Hematopoietic multipotent progenitor cell (in vitro differentiated cells): ENCODE results near the gene SLC30A7. TPM values are rescaled to one million over a fixed set of nuclear protein-coding genes. Genes with fewer than 3 reads are reported as not detected.
"Not testable (repeated sequence)": the region's sequence is repeated elsewhere in the genome, so short reads cannot be mapped to it uniquely, and the experiment has no call there.

ENCODE experiments used
- DNase-seq, 3 donors: peaks; one replicate each; pipeline ENCODE4 v3.0.0-alpha.2; 2011 to 2015; ENCODE audit warnings: low read depth in 2 of 3, low spot score in 2 of 3
- total RNA-seq: library from RNA; depleted of rRNA; stranded (reverse); fragments of >200 nt; gene quantifications from one replicate; pipeline ENCODE4 v1.2.3, GENCODE V29; 2012

The SLC30A7 gene
- total RNA-seq, 1 donor = 14.5 TPM

DNA sequence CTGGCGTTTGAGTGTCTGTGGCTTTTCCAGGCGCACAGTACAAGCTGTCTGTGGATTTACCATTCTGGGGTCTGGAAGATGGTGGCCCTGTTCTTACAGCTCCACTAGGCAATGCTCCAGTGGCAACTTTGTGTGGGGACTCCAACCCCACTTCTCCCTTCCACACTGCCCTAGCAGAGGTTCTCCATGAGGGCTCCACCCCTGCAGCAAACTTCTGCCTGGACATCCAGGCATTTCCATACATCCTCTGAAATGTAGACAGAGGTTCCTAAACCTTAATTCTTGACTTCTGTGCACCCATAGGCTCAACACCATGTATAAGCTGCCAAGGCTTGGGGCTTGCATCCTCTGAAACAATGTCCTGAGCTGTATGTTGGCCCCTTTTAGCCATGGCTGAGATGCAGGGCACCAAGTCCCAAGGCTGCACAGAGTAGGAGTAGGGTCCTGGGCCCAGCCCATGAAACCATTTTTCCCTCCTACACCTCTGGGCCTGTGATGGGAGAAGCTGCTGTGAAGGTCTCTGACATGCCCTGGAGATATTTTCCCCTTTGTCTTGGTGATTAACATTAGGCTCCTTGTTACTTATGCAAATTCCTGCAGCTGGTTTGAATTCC, 5.9 kb upstream of the SLC30A7 start:
- DNase-seq = not testable (repeated sequence)

DNA sequence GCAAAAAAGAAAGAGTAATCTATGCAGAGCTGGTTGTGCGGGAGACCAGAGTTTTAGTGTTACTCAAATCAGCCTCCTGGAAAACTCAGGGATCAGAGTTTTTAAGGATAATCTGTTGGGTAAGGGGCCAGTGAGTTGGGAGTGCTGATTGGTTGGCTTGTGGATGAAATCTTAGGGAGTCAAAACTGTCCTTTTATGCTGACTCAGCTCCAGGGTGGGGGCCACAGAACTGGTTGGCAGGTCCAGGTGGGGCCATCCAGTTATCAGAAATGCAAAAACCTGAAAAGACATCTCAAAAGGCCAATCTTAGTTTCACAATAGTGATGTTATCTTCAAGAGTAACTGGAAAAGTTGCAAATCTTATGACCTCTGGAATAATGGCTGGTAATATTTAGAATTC, 4.5 kb upstream of the SLC30A7 start:
- DNase-seq = no peak

DNA sequence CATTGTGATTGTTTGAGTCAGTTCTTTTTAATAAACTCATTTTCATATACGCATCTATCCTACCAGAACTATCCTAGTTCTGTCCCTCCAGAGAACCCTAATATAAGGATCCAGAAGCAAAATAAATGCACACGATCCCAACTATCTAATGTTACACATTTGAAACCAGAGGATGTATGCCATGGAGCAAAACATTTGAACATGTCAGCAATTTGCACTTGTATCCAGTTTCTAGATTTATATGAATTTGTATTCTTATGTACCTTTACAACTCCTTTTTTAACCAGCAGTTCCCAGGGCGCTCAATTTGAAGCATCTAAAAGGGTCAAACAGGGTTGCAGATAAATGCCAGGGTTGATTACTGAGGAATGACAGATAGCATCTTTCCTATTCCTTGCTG, 3.3 kb upstream of the SLC30A7 start:
- DNase-seq = no peak

GRCh38 chr1:100893718-100894117, 2.2 kb upstream of the SLC30A7 start:
- DNase-seq = no peak

- DNase-seq = peak; percentile 33 to 72 (median 65)
Observed at GRCh38 chr1:100894603-100895539, 1.0 kb upstream of the SLC30A7 start, which contains the start of gene EXTL2. Gene EXTL2 (minus strand): TSS chr1:100894842. CDS start chr1:100888757, 6,085 bp downstream.

DNA sequence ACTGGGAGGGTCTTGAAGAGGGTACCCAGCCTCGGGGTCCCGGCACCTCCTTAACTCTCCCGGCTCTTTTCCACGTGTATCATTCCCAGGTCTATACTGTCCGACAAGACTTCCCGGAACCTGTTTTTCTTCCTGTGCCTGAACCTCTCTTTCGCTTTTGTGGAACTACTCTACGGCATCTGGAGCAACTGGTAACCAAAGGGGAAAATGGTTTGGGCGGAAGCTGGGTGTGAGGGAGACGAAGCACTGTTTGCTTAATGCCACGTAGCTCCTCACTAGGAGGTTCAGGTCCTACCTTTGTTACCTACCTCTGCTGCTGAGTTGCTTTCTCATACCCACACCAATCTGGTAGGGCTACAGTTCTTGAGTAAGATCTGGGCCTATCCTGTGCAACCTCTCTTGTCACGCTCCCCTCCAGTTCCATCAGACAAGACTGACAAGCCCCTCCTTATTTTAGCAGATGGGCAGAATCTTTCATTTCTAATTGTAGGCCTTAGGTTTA, 642 bp downstream of the SLC30A7 start:
- DNase-seq = peak; percentile 63 to 73 (median 63)

- no peak for DNase-seq
Observed at GRCh38 chr1:100902365-100902764, 6.5 kb downstream of the SLC30A7 start.

- DNase-seq = no peak
Observed at GRCh38 chr1:100903777-100904176, 7.9 kb downstream of the SLC30A7 start.

DNA sequence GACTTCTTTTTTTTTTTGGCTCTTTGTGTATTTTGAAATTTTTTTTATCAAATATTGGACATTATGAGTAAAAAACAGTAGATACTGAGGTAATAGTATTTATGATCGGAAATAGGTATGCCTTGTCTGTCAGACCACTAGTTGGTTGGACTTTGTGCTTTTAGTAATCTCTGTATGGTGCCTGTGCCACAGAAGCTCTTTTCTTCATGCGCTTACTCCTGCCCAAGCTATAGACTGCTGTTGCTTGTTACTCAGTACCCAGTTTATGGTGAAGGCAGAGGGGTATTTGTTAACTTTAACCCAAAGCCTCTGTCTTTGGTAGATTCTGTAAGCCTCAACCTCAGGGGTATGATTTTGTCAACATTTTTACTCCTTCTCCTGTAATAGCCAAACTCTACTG, 8.6 kb downstream of the SLC30A7 start:
- DNase-seq = no peak

DNA sequence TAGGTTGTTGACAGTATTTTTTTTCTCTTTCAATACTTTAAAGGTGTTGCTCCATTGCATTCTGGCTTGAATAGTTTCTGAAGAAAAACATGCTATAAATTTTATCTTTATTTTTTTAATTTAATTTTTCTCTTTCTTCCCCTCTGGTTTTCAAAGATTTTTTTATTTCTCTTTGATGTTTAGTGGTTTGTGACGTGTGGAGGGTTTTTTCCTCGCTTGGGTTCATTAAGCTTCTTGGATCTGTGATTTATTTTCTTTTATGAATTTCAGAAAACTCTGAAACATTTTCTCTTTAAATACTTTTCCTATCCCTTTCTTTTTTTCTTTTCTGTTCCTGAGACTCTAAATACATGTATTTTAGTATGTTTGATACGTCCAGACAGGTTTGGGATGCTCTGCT, 9.3 kb downstream of the SLC30A7 start:
- no peak for DNase-seq

- no peak for DNase-seq
Observed at GRCh38 chr1:100907887-100908286, 12.0 kb downstream of the SLC30A7 start.

GRCh38 chr1:100909018-100909417, 13.1 kb downstream of the SLC30A7 start:
- DNase-seq = no peak

GRCh38 chr1:100912019-100912418, 16.1 kb downstream of the SLC30A7 start:
- DNase-seq = no peak

DNA sequence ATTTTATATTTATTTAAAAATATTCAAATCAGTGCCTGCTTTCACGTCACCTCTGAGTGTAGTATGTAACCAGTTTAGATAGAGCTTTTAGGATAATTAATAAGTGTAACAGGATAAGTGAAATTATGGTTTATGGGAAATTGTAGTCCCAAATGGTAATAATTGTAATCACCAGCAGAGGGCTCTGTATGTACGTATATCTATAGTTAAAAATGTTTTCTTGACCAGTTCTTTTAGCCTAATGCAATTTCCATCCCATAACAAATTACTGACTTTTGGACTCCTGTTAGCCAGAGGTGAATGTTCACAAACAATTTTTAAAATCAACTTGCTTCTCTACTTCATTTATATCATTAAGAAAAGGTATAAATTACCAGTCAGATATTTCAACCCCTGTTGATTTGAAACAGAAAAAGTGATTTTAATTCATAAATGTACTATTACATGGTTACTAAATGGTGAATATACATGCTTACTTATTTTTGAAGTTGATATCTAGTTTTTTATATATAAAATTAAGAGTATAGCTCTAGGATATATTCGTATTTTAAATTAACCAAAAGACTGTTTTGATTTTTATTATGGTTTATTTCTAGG, 25.3 kb downstream of the SLC30A7 start:
- peak; percentile 43 to 69 (median 47) for DNase-seq

GRCh38 chr1:100924212-100924611, 28.3 kb downstream of the SLC30A7 start:
- no peak for DNase-seq

DNA sequence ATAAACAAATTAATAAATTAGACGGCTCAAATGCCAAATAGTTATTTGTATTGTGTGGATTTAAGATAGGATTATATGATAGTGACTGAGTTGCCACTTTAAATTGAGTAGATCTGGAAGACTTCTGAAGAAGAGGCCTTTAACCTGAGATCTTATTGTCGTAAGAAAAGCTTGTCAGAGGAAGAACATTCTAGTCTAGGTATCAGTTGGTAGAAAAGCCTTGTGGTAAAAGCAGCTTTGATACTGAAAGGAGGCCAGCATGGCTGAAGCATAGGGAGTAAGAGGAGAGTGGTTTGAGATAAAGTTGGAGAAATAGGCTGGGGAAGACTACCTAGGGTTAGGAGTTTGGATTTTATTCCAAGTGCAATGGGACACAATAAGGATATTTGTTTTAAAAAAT, 29.1 kb downstream of the SLC30A7 start:
- DNase-seq = no peak

DNA sequence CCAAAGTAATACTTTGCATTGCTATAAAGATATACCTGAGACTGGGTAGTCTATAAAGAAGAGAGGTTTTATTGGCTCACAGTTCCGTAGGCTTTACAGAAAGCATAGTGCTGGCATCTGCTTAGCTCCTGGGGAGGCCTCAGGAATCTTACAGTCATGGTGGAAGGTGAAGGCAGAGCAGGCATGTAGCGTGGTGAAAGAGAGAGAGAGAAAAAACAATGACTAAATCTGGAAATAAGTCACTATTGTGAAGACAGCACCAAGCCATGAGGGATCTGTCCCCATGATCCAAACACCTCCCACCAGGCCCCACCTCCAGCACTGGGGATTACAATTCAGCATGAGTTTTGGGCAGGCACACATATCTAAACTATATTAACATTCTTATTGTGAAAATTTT, 30.4 kb downstream of the SLC30A7 start:
- DNase-seq = no peak

DNA sequence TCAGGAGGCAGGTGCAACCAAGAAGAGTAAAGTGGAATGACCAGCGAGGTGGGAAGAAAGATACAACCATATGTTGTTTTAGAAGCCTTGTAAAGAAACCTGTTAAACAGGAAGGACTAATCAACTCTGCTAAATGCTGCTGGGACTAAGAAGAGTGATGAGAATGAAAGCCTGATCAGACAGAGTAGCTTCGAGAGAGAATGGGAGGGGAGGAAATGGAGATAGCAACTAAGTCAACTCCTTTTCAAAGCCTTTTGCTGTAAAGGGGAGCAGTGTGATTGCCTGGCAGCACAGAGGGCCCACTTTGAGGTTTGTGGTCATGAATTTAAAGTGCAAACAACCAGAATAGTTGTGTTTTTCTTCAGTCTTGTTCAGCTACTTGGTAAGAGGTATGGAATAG, 31.4 kb downstream of the SLC30A7 start:
- peak in 2 of 3 donors; percentile 12 to 42 for DNase-seq

- peak in 1 of 3 donors; percentile 7 for DNase-seq
Observed at GRCh38 chr1:100928128-100928527, 32.2 kb downstream of the SLC30A7 start.

DNA sequence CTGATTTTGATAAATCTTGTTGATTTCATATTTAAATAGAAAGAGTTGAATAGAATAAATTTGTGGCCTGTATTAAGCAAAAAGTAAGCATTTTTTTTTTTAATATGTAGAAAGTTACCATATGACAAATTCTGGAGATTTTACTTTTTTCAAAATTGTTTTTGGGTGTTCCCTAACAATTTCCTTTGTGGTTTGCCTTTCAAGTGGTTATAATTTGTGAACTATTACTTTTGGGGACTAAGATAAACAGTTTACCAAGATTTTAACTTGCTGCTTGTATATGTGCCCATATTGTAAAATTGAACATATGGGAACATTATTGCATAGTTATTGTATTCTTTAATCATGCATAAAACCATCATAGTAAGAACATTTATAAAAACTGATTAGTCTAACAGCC, 34.6 kb downstream of the SLC30A7 start:
- DNase-seq = no peak

DNA sequence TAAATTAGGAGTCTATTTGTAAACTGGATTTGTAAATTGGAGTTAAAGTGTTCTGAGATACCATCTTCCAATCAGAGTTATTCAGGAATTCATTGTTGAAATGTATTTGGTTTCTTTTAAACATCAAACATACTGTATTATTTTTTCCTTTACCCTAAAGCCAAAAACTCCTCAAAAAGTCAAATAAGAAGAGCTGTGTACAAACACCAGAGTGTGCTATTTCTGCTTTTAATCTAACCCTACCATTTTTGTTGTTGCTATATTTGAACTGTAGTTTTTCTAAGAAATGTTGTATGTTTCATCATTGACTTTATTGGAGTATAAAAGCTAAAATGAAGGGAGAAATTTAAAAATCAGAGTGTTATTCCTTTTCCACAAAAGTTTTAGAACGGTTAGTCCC, 35.8 kb downstream of the SLC30A7 start:
- DNase-seq = peak in 1 of 3 donors; percentile 21
